Measurements from ENCODE around the gene C1QBP. TPM values are rescaled to one million over a fixed set of nuclear protein-coding genes. Genes with fewer than 3 reads are reported as not detected.
A peak's percentile ranks its signal among the peaks of the same experiment; 100 is the strongest.
"Not testable (repeated sequence)": the region's sequence is repeated elsewhere in the genome, so short reads cannot be mapped to it uniquely, and the experiment has no call there.

C1QBP gene
- total RNA-seq, 1 donor from 2014 or later = 108 TPM

DNA sequence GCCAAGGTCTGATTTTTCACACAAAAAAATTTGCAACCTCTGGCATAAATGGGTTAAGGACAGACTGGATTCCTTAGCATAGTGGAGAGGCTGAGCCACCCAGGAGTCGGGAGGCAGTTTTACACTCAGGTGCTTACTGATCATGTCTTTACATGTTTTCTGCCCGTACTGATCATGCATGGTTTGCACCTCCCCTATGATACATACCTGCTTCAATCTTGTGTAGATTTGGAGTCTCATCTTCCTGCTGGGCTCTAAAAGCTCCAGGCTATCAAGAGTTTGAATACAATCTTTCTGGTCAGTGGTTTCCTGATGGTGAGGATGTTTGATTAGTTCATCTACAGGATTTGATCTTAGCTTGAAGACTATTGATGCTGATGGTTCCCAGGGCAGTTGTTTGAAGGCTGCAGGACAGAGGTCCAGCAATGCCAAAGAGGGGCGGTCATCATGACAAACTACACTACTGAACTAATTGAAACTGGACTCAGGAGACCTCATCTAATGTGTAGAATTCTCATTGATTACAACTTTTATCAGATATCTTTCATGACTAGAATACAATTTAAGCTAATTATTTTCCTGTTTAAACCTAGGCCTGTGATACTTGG, 6.9 kb downstream of the C1QBP start:
- no peak for DNase-seq

GRCh38 chr17:5431234-5431633, 7.7 kb downstream of the C1QBP start:
- not testable (repeated sequence) for DNase-seq

GRCh38 chr17:5430413-5430999, 8.4 kb downstream of the C1QBP start:
- DNase-seq = no peak

- no peak for DNase-seq
These were observed 9.6 kb downstream of the C1QBP start for GRCh38 chr17:5429191-5429887.

DNA sequence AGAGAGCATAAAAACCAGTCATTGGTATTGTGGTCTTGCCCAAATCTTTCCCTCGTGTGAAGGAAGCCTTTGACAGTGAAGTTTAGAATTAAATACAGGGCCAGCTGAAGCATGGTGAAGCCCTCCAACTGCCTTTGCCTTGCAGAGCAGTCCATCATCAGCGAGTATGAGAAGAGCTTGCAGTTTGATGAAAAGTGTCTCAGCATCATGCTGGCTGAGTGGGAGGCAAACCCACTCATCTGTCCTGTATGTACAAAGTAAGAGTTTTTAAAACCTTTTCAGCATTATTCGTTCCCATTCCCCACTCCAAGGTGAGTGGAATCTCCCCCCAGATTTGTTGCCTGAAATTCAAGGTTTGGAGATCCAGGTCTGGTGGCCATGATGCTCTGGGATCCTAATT, 13.1 kb downstream of the C1QBP start:
- no peak for DNase-seq

DNA sequence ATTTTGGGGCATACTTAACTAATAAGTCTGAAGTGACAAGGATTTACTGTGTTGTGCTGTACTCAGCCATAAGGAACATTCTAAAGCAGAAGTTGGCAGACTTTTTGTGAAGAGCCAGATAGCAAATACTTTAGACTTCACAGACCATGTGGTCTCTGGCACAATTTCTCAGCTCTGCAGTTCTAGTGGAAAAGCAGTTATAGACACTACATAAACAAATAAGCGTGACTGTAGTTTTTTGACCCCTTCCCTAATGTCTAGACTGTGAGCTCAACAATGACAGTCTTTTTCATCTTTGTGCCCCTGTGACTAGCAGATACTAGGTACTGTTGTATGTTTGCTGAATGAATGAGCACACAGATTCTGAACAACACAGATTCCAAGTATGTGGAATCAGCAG, 14.0 kb downstream of the C1QBP start:
- no peak for DNase-seq

- DNase-seq = no peak
These were observed 16.4 kb downstream of the C1QBP start for GRCh38 chr17:5422505-5422904.

- DNase-seq = peak; percentile 94
These were observed 18.8 kb downstream of the C1QBP start, which contains the start of gene RPAIN for GRCh38 chr17:5419959-5420653. Gene RPAIN (plus strand): TSS chr17:5420182. CDS start chr17:5420211, 29 bp downstream.

DNA sequence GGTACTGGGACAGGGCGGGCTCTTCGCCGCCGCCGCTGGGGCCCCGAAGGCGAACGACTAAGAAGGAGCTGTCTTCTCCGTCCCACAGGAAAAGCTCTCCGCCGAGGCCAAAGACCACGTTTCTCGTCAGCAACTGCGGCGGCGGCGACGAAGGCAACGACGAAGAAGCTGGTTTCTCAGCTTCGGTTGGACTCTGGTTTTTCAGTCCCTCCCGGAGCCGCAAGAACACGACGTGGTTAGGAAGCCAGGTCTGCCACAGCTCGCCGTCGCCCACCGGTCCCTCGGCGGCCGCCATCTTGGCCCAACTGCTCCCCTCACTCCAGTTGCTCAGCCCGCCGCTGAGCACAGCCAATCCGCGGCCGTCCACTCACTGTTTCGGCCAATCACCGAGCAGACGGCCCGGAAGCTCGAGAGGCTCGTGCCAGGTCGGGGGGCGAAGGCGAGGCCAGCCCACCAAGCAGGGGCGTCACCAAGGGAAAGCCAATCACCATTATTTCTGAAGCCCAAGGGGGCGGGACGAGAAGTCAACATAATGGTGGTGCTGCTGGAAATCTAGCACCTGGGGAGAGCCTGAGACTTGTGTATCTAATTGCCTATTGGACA, 19.5 kb downstream of the C1QBP start, which contains the start of gene NUP88:
NUP88 (minus strand) TSS at position 307 of the 603 bp plus-strand sequence; CDS start at position 295, 12 bp downstream.
- DNase-seq = peak; percentile 99

DNA sequence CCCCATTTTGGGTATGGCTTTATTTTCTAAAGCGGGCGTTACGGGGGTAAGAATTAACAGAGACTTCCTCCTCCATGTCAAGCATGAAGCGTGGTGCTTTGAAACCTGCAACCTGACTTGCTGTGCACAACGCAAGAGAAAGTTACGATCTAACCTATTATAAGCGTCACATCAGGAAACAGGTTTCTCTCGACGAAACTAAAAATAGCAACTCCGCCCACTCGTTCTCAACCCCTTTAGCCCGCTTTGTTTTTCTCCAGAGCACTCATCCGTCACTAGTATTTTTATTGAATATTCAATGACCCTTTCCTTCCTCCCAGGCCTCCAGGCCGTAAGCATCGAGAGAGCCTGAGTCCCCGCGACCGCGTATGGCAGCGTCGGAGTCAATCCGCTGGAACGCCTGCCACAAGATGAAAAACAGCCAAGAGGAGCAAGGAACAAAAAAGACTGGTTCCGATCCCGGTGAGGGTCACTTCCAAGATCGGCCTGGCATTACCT, 20.0 kb downstream of the C1QBP start:
- DNase-seq = peak; percentile 58

- no peak for DNase-seq
These were observed 22.1 kb downstream of the C1QBP start for GRCh38 chr17:5416901-5417300.

- no peak for DNase-seq
These were observed 25.3 kb downstream of the C1QBP start for GRCh38 chr17:5413682-5414081.

GRCh38 chr17:5410594-5411272, 28.2 kb downstream of the C1QBP start:
- no peak for DNase-seq

DNA sequence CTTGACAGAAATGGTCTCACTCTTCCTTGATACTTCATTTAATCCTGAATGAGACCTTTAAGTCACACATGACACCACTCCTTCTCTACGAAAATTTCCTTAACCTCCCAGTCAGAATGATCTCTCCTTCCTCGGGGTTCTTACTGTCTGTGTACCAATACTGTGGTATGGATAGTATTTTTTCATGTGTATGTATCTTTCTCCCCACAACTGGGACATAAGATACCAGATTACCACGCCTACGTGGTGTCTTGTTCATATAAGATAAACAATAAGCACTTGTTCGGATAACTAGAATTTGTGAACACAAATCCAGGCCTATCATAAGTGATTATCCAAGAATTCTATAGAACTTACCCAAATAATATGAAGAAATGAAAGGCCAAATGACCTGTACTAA, 30.8 kb downstream of the C1QBP start:
- no peak for DNase-seq

- DNase-seq = no peak
These were observed 33.6 kb downstream of the C1QBP start for GRCh38 chr17:5405400-5405799.

DNA sequence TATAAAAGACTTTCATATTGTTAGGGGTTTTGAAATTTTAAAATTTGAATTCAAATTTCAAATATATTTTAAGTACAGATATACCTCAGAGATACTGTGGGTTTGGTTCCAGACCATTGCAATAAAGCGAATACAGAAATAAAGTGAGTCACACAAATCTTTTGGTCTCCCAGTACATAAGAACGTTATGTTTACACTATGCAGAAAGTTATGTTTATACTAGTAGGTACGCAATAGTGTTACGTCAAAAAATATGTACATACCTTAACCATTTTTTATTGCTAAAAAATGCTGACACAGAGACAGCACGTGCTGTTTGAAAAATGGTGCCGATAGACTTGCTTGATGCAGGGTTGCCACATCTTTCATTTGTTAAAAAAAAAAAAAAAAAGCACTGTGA, 39.2 kb downstream of the C1QBP start:
- DNase-seq = no peak

DNA sequence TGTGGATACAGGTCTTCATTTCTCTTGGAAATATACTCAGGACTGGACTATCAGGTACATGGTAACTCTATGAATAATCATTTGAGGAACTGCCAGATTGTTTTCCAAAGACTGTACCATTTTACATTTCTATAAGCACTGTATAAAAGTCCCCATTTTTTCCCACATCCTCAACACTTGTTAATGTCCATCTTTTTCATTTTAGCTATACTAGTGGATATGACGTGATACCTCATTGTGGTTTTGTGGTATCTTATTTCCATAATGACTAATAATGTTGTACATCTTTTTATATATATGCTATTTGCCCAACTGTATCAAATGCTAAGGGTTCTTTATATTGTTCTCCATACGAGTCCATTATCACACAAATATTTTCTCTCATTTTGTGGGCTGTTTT, 42.3 kb downstream of the C1QBP start:
- DNase-seq = no peak

DNA sequence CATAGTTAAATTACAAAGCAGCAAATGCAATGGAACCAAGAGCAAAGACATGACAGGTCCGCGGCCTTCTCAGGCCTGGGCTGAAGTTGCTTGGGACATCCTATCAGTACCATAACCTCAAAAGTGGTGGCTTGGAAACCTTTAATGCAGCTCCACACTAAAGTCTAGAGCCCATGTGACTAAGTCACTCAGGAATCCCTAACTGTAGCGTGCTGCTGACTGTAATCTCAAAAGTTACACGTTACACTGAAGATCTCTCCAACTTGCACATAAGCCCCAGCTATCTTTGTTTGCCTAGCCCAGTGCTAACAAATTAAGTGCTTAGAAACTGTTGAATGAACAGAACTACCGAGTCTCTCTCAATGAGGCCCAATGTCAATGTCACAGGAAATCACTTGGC, 47.3 kb downstream of the C1QBP start:
- DNase-seq = no peak
